ENCODE measurements around the gene ADGRG4. TPM values are rescaled to one million over a fixed set of nuclear protein-coding genes. Genes with fewer than 3 reads are reported as not detected.

Gene ADGRG4
- total and polyA plus RNA-seq, 2 of the 8 experiments (the other 6 are each of a cell fraction or from before 2014, with no cell fraction given), result not detected

DNA sequence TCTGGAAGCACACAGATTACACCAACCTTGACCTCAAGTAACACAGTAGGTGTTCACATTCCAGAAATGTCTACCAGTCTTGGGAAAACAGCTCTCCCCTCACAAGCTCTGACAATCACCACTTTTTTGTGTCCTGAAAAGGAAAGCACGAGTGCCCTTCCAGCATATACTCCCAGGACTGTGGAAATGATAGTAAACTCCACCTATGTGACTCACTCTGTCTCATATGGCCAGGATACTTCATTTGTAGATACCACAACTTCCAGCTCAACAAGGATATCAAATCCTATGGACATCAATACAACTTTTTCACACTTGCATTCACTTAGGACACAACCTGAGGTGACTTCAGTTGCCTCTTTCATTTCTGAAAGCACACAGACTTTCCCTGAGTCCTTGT is 46.9 kb downstream of the ADGRG4 start:
- no peaks in the 10 kb centered on the region for H3K27me3 ChIP-seq (replicated peaks in 1 of 4; ENCODE audit: control insufficient read depth in 3 of 4, extremely low read depth in 1 of 4, insufficient read depth in 3 of 4, low read length in 3 of 4)
- H3K9me3 ChIP-seq (ENCODE audit: insufficient read depth in 2 of 2, low read depth in 1 of 2, low read length in 1 of 2), result no peaks in the 10 kb centered on the region
- no peak overlapping the region for H3K14ac ChIP-seq (ENCODE audit: insufficient read length)
- no peaks in the 10 kb centered on the region for H3K79me2 ChIP-seq (ENCODE audit: control insufficient read depth in 1 of 2, insufficient read depth in 2 of 2, low read length in 2 of 2)
- WGBS, 2 experiments (ENCODE audit: extremely low coverage in 1 of 2, insufficient coverage in 1 of 2, insufficient read length in 1 of 2, insufficient replicate concordance in 2 of 2, low coverage in 1 of 2, low lambda C conversion rate in 2 of 2, missing lambda C conversion rate in 1 of 2), result 83% methylated on average over 1 of the region's 1 CpG; no CpG with 5 or more reads in 1 of the 2 experiments
- TF ChIP-seq SUZ12 (IDR thresholded peaks at IDR 0.05; ENCODE audit: low read length) (no peak), JUND (IDR thresholded peaks at IDR 0.05; ENCODE audit: low read length) (no peak), HDAC6 (IDR thresholded peaks at IDR 0.05; ENCODE audit: low read depth, low read length) (no peak), EZH2 (IDR thresholded peaks at IDR 0.05; ENCODE audit: low read depth, low read length, severe bottlenecking) (no peak), CBX5 (IDR thresholded peaks at IDR 0.05; ENCODE audit: low read depth, low read length) (no peak), POU5F1 (IDR thresholded peaks at IDR 0.05; ENCODE audit: low read depth, low read length) (no peak), EP300 (IDR thresholded peaks at IDR 0.05; ENCODE audit: borderline replicate concordance in 1 of 2, low read depth in 2 of 2, low read length in 2 of 2) (no peak), GTF2F1 (IDR thresholded peaks at IDR 0.05; ENCODE audit: borderline replicate concordance, low read depth, low read length) (no peak), POLR2A (IDR thresholded peaks at IDR 0.05; ENCODE audit: control extremely low read depth in 1 of 2, low read depth in 2 of 2, low read length in 2 of 2) (no peak), ASH2L (IDR thresholded peaks at IDR 0.05; ENCODE audit: low read length) (no peak), RAD21 (IDR thresholded peaks at IDR 0.05 in 1 of 2, conservative IDR thresholded peaks at IDR 0.05 in 1 of 2; ENCODE audit: low read depth in 2 of 2, low read length in 2 of 2) (no peak), RXRA (IDR thresholded peaks at IDR 0.05; ENCODE audit: insufficient read depth, low read depth, low read length) (no peak), NANOG (IDR thresholded peaks at IDR 0.05; ENCODE audit: insufficient read depth, low read depth, low read length, poor library complexity, severe bottlenecking) (no peak), CBX8 (IDR thresholded peaks at IDR 0.05; ENCODE audit: borderline replicate concordance, low read depth, low read length) (no peak)
- TF ChIP-seq, protein P1, sequence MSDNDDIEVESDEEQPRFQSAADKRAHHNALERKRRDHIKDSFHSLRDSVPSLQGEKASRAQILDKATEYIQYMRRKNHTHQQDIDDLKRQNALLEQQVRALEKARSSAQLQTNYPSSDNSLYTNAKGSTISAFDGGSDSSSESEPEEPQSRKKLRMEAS (IDR thresholded peaks at IDR 0.05), result no peak
- no peak overlapping the region for H3K27ac ChIP-seq (ENCODE audit: low read depth, low read length)
- no peaks in the 10 kb centered on the region for H3K79me1 ChIP-seq (ENCODE audit: low read depth, low read length)
- no peaks in the 10 kb centered on the region for H3K36me3 ChIP-seq (ENCODE audit: control insufficient read depth in 2 of 4, insufficient read depth in 4 of 4, low read length in 3 of 4)
- no peak overlapping the region for H3K4ac ChIP-seq (replicated peaks; ENCODE audit: insufficient read length, low read depth, low read length)
- FAIRE-seq (no peak), DNase-seq (ENCODE audit: low read depth in 1 of 2, low spot score in 2 of 2) (no peak)
- H4K8ac ChIP-seq (ENCODE audit: extremely low read depth, insufficient read depth, low read length), result no peak overlapping the region
- H3K4me3 ChIP-seq (ENCODE audit: extremely low read depth in 1 of 4, insufficient read depth in 2 of 4, low read depth in 3 of 4, low read length in 4 of 4), result no peak overlapping the region
- no peak overlapping the region for H4K5ac ChIP-seq (ENCODE audit: insufficient read length, low read depth, low read length)
- H3K23me2 ChIP-seq (ENCODE audit: low read depth, low read length), result no peaks in the 10 kb centered on the region
- H2BK12ac ChIP-seq (ENCODE audit: low read depth, low read length), result no peak overlapping the region
- no peak overlapping the region for H2AFZ ChIP-seq (ENCODE audit: low read length)
- H3K56ac ChIP-seq (replicated peaks; ENCODE audit: insufficient read length, low read depth, low read length), result no peak overlapping the region
- no peak overlapping the region for H2BK5ac ChIP-seq (ENCODE audit: low read depth, low read length)
- H3K9ac ChIP-seq (replicated peaks in 1 of 4; ENCODE audit: extremely low read depth in 1 of 4, low read depth in 3 of 4, low read length in 3 of 4), result no peak overlapping the region
- H2BK20ac ChIP-seq (ENCODE audit: low read length), result no peak overlapping the region
- CTCF ChIA-PET (ENCODE audit: partially characterized antibody), result no interaction called here
- H2BK15ac ChIP-seq (ENCODE audit: low read length), result no peak overlapping the region
- no peak overlapping the region for H2BK120ac ChIP-seq (replicated peaks; ENCODE audit: low read depth, low read length)
- H3K23ac ChIP-seq (ENCODE audit: insufficient read length), result no peak overlapping the region
- POLR2A ChIA-PET (ENCODE audit: partially characterized antibody), result no interaction called here
- H3K4me2 ChIP-seq (ENCODE audit: insufficient read depth in 1 of 2, low read depth in 2 of 2, low read length in 2 of 2), result no peak overlapping the region
- H2AK5ac ChIP-seq (ENCODE audit: low read depth, low read length), result no peak overlapping the region
- no peak overlapping the region for H4K91ac ChIP-seq (replicated peaks; ENCODE audit: insufficient read length, low read length)
- no peaks in the 10 kb centered on the region for H4K20me1 ChIP-seq (replicated peaks in 1 of 2; ENCODE audit: control insufficient read depth in 1 of 2, insufficient read depth in 2 of 2, low read length in 2 of 2)
- no peak overlapping the region for H3K18ac ChIP-seq (ENCODE audit: extremely low read depth, low read length)
- H3K4me1 ChIP-seq (replicated peaks in 1 of 4; ENCODE audit: control insufficient read depth in 3 of 4, insufficient read depth in 4 of 4, low read length in 3 of 4), result no peaks in the 10 kb centered on the region
